Activated CD4-positive, alpha-beta memory T cell treated with anti-CD3 and anti-CD28 coated beads, Interleukin-2, amount 10 ng/mL, durations not matched to agents 7 days and 5 days (primary cell): ENCODE results near the gene CFD. TPM values are rescaled to one million over a fixed set of nuclear protein-coding genes. Genes with fewer than 3 reads are reported as not detected.

ENCODE experiments used
- CTCF ChIA-PET: fragments of 350-600 bp; sonication (Branson Sonifier 250); formaldehyde crosslinking; loops from one replicate; lab custom pipeline; 2021; ENCODE audit warnings: antibody characterized with exemption, inconsistent platforms; lab: Charles Lee
- POLR2A ChIA-PET: fragments of 350-600 bp; sonication (Branson Sonifier 250); formaldehyde crosslinking; loops from one replicate; lab custom pipeline; 2021; ENCODE audit warnings: antibody characterized with exemption; lab: Charles Lee
- DNase-seq: peaks from one replicate; pipeline ENCODE4 v3.0.0-alpha.2; 2020
- H3K27ac Mint-ChIP-seq: one replicate; pipeline ENCODE4 v1.8.0; 2021; ENCODE audit warnings: mild to moderate bottlenecking, mixed read lengths
- H3K27me3 Mint-ChIP-seq: one replicate; pipeline ENCODE4 v1.8.0; 2021; ENCODE audit warnings: mixed read lengths
- H3K36me3 Mint-ChIP-seq: one replicate; pipeline ENCODE4 v1.8.0; 2021; ENCODE audit warnings: low read depth, mixed read lengths
- H3K4me1 Mint-ChIP-seq: one replicate; pipeline ENCODE4 v1.8.0; 2021; ENCODE audit warnings: mixed read lengths
- H3K4me3 Mint-ChIP-seq: one replicate; pipeline ENCODE4 v1.8.0; 2021; ENCODE audit warnings: mild to moderate bottlenecking, mixed read lengths
- H3K9me3 Mint-ChIP-seq: one replicate; pipeline ENCODE4 v1.8.0; 2021; ENCODE audit warnings: mixed read lengths
- total RNA-seq, 2 experiments: library from RNA; stranded (reverse); gene quantifications; one replicate each; pipeline ENCODE4 v1.2.3, GENCODE V29; 2021

Gene CFD
- total RNA-seq, 2 experiments from 2014 or later, result 0.78 to 1.6 TPM

GRCh38 chr19:903266-903797 lies 43.9 kb downstream of the CFD start:
- DNase-seq, result no peak
- H3K9me3 Mint-ChIP-seq, result no peaks in the 10 kb centered on the region
- no peak overlapping the region for H3K27ac Mint-ChIP-seq
- no peak overlapping the region for H3K4me3 Mint-ChIP-seq
- no peaks in the 10 kb centered on the region for H3K27me3 Mint-ChIP-seq
- ChIA-PET POLR2A (interaction anchor here (2.8 kb wide), 1 partner anchor 10 kb away, joined by 14 read pairs; the partner anchor contains the start of genes MED16 and RNU6-9), CTCF (no interaction called here)
- H3K36me3 Mint-ChIP-seq, result peaks cover 26% of the 10 kb centered on the region
- H3K4me1 Mint-ChIP-seq, result peaks cover 38% of the 10 kb centered on the region

- CTCF ChIA-PET, result no interaction called here
- Mint-ChIP-seq H3K4me3 (no peak overlapping the region), H3K27ac (no peak overlapping the region), H3K4me1 (peaks cover 50% of the 10 kb centered on the region), H3K9me3 (no peaks in the 10 kb centered on the region), H3K27me3 (no peaks in the 10 kb centered on the region), H3K36me3 (peaks cover 35% of the 10 kb centered on the region)
- POLR2A ChIA-PET, result interaction anchor here (0.6 to 7.4 kb wide), 2 partner anchors 10 to 171 kb away, joined by 3 to 79 read pairs; partner anchors contain the start of genes MED16 and RNU6-9
- no peak for DNase-seq
Measured at GRCh38 chr19:904545-904944, 45.1 kb downstream of the CFD start.

- no peaks in the 10 kb centered on the region for H3K9me3 Mint-ChIP-seq
- ChIA-PET POLR2A (interaction anchor here (3.9 to 7.4 kb wide), 2 partner anchors 12 to 34 kb away, joined by 16 to 79 read pairs; partner anchors contain the start of genes MED16 and RNU6-9), CTCF (no interaction called here)
- H3K4me3 Mint-ChIP-seq, result no peak overlapping the region
- no peak for DNase-seq
- H3K36me3 Mint-ChIP-seq, result peaks cover 33% of the 10 kb centered on the region
- H3K27me3 Mint-ChIP-seq, result no peaks in the 10 kb centered on the region
- peaks cover 58% of the 10 kb centered on the region for H3K4me1 Mint-ChIP-seq
- H3K27ac Mint-ChIP-seq, result peak overlapping the region; percentile 98
Measured at GRCh38 chr19:906480-906879, 47.0 kb downstream of the CFD start.

GRCh38 chr19:907183-907853 lies 47.9 kb downstream of the CFD start:
- H3K4me1 Mint-ChIP-seq, result peaks cover 57% of the 10 kb centered on the region
- DNase-seq, result no peak
- no peak overlapping the region for H3K4me3 Mint-ChIP-seq
- POLR2A ChIA-PET, result interaction anchor here (1.2 to 7.4 kb wide), 4 partner anchors 12 to 77 kb away, joined by 3 to 79 read pairs (median 14); partner anchors contain the start of genes MED16, RNU6-9 and WDR18
- CTCF ChIA-PET, result interaction anchor here (1.0 to 3.8 kb wide), 3 partner anchors 14 to 44 kb away, joined by 3 to 25 read pairs (median 17); partner anchors contain the start of genes MED16 and RNU6-9
- peak overlapping the region; percentile 98 for H3K27ac Mint-ChIP-seq
- no peaks in the 10 kb centered on the region for H3K9me3 Mint-ChIP-seq
- H3K36me3 Mint-ChIP-seq, result peaks cover 26% of the 10 kb centered on the region
- H3K27me3 Mint-ChIP-seq, result no peaks in the 10 kb centered on the region

GRCh38 chr19:911197-912033 lies 52.0 kb downstream of the CFD start:
- Mint-ChIP-seq H3K9me3 (no peaks in the 10 kb centered on the region), H3K36me3 (peaks cover 22% of the 10 kb centered on the region), H3K4me1 (peaks cover 47% of the 10 kb centered on the region), H3K27ac (peak overlapping the region; percentile 98), H3K4me3 (peak overlapping the region; percentile 69), H3K27me3 (peaks cover 1% of the 10 kb centered on the region)
- DNase-seq, result no peak
- POLR2A ChIA-PET, result interaction anchor here (7.4 kb wide), 1 partner anchor 16 kb away, joined by 79 read pairs; the partner anchor contains the start of genes MED16 and RNU6-9
- CTCF ChIA-PET, result no interaction called here

GRCh38 chr19:912181-913079 lies 53.0 kb downstream of the CFD start:
- Mint-ChIP-seq H3K27ac (peak overlapping the region; percentile 78), H3K27me3 (peaks cover 1% of the 10 kb centered on the region), H3K36me3 (peaks cover 19% of the 10 kb centered on the region), H3K4me3 (peak overlapping the region; percentile 80), H3K4me1 (peaks cover 39% of the 10 kb centered on the region), H3K9me3 (no peaks in the 10 kb centered on the region)
- POLR2A ChIA-PET, result interaction anchor here (2.5 kb wide), 1 partner anchor 19 kb away, joined by 7 read pairs; the partner anchor contains the start of genes MED16 and RNU6-9
- peak; percentile 41 for DNase-seq
- CTCF ChIA-PET, result interaction anchor here (4.3 kb wide), 1 partner anchor 49 kb away, joined by 35 read pairs; no protein-coding TSS in a partner anchor

Other genes with a start within 250 kb of the CFD start
- 10 to 100 TPM; 44.8 to 45.1 TPM for gene POLRMT, start 226.1 kb upstream of the CFD start, total RNA-seq
- not detected for gene FGF22, start 219.8 kb upstream of the CFD start, total RNA-seq
- gene RNF126, start 196.4 kb upstream of the CFD start, total RNA-seq, result 10 to 100 TPM; 80.6 to 82.2 TPM
- gene FSTL3, start 183.3 kb upstream of the CFD start, total RNA-seq, result 1 to 10 TPM; 2.5 to 3.0 TPM
- not detected for gene PRSS57, start 164.2 kb upstream of the CFD start, total RNA-seq
- gene PALM, start 150.7 kb upstream of the CFD start, total RNA-seq, result not detected
- not detected for gene MISP, start 108.6 kb upstream of the CFD start, total RNA-seq
- 100 to 1,000 TPM; 385 to 406 TPM for gene PTBP1, start 62.2 kb upstream of the CFD start, total RNA-seq
- gene PLPPR3, start 37.7 kb upstream of the CFD start, total RNA-seq, result not detected
- not detected for gene AZU1, start 31.8 kb upstream of the CFD start, total RNA-seq
- gene PRTN3, start 18.7 kb upstream of the CFD start, total RNA-seq, result not detected
- not detected for gene ELANE, start 7.4 kb upstream of the CFD start, total RNA-seq
- 10 to 100 TPM; 62.2 to 64.0 TPM for gene MED16, start 33.5 kb downstream of the CFD start, total RNA-seq
- gene RNU6-9, start 33.8 kb downstream of the CFD start, total RNA-seq, result not detected
- gene R3HDM4, start 53.6 kb downstream of the CFD start, total RNA-seq, result 100 to 1,000 TPM; 111 to 116 TPM
- 1 to 10 TPM; 1.8 to 2.3 TPM for gene KISS1R, start 57.7 kb downstream of the CFD start, total RNA-seq
- 10 to 100 TPM; 32.4 to 34.0 TPM for gene ARID3A, start 66.4 kb downstream of the CFD start, total RNA-seq
- gene WDR18, start 124.7 kb downstream of the CFD start, total RNA-seq, result 10 to 100 TPM; 42.0 to 44.3 TPM
- under 1 TPM in 1 of 2 experiments, not detected in 1; 0.08 TPM for gene GRIN3B, start 140.8 kb downstream of the CFD start, total RNA-seq
- gene TMEM259, start 161.5 kb downstream of the CFD start, total RNA-seq, result 100 to 1,000 TPM; 181 TPM
- gene RNU6-2, start 161.9 kb downstream of the CFD start, total RNA-seq, result not detected
- gene CNN2, start 166.9 kb downstream of the CFD start, total RNA-seq, result 100 to 1,000 TPM; 513 to 519 TPM
- gene ABCA7, start 180.4 kb downstream of the CFD start, total RNA-seq, result 10 to 100 TPM; 92.7 to 95.1 TPM
- gene ARHGAP45, start 207.5 kb downstream of the CFD start, total RNA-seq, result 100 to 1,000 TPM; 419 to 437 TPM
- 100 to 1,000 TPM; 116 to 120 TPM for gene POLR2E, start 235.7 kb downstream of the CFD start, total RNA-seq
- gene GPX4, start 244.3 kb downstream of the CFD start, total RNA-seq, result 100 to 1,000 TPM; 141 to 148 TPM